HG02870 (cell line): Measurements from ENCODE around the gene PCK1.

Experiments
- ATAC-seq: cut with Tn5 transposase; IDR thresholded peaks from one replicate; pipeline ENCODE4 v1.9.1; 2021; ENCODE audit warnings: mild to moderate bottlenecking, moderate library complexity; ENCODE audit not compliant: unreplicated experiment

The PCK1 gene

DNA sequence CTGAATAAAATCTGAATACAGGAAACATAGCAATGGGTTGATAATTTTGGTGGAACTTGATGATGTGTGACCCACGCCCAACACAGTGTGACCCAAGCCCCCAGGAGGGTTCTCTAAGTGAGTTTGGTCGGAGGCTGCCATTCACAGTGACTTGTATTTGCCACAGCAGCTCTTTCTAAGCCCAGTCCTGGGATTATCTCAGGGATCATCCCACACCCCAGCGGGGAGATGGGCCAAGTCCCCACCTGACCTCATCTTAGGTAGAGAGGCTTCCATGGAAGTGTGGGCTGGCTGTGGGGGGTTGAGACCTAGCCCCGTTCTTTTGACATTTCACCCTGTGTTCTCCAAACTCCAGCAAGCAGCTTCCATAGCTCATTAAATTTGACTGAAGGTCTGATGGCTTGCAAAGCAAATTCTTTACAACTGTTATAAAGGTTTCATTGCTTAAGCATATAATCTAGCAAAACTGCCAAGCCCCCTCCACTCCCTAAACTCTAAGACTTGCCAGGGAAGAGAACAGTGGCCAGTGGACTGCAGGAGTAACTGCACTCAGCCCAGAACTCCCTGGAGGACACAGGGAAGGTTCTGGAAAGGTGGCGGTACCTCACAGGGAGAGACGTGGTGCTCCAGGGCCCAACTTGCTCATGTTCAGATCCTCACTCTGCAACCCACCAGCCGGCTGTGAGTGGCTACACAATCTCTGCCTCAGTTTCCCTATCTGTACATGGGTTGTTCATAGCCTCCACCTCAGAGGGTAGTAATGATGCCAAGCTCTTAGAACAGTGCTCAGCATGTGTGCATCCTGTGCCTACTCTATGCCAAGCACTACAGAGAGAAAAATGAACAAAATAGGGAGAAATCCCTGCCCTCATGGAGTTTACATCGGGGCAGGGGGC is 1.0 kb upstream of the PCK1 start:
- no peak for ATAC-seq

DNA sequence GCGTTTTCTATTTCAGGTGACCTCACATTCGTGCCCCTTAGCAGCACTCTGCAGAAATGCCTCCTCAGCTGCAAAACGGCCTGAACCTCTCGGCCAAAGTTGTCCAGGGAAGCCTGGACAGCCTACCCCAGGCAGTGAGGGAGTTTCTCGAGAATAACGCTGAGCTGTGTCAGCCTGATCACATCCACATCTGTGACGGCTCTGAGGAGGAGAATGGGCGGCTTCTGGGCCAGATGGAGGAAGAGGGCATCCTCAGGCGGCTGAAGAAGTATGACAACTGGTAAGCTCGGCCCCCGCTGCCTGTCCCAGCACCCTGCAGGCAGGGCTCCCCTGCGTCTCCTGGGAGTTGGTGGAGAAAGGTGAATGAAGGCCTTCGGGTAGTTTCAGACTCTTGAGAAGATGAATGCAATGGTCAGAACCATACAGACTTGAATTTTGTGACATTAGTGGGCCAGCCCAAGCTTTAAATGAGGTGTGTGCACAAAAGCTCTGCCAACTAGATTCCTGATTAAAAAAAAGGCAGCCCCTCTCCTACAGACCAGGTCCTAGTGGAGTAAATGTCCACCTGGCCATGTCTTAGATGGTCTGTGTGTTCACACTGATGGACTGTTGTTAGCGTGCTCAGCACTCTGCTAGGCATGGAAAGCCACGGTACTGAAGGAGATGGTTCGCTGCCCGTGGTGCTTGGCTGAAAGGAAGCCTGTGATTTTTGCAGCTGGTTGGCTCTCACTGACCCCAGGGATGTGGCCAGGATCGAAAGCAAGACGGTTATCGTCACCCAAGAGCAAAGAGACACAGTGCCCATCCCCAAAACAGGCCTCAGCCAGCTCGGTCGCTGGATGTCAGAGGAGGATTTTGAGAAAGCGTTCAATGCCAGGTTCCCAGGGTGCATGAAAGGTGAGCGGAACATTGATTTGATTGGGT is 708 bp downstream of the PCK1 start:
- ATAC-seq, result no peak

DNA sequence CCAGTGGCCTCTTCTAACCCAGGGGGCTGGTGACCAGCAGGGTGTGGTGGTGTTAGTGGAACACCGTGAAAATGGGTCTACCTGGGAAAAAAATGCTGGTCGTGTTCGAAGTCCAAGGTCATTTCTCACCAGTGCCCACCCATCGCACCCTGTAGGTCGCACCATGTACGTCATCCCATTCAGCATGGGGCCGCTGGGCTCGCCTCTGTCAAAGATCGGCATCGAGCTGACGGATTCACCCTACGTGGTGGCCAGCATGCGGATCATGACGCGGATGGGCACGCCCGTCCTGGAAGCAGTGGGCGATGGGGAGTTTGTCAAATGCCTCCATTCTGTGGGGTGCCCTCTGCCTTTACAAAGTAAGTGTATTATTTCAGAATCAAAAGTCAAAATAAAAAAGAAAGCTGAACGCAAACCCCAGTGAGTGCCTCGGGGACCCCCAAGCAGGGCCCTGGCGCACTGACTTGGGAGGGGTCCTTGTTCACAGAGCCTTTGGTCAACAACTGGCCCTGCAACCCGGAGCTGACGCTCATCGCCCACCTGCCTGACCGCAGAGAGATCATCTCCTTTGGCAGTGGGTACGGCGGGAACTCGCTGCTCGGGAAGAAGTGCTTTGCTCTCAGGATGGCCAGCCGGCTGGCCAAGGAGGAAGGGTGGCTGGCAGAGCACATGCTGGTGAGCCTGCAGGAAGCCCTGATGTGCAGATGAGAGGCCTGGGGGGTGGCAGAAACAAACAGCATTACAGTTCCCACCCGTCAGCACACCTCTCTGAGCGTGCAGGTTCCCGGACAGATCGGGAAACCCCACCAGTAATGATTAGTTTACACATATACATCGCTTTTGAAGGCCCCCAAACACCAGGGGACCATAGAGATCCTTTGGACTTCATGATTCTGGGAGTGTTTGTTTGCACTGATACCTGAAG is 1.9 kb downstream of the PCK1 start:
- no peak for ATAC-seq

DNA sequence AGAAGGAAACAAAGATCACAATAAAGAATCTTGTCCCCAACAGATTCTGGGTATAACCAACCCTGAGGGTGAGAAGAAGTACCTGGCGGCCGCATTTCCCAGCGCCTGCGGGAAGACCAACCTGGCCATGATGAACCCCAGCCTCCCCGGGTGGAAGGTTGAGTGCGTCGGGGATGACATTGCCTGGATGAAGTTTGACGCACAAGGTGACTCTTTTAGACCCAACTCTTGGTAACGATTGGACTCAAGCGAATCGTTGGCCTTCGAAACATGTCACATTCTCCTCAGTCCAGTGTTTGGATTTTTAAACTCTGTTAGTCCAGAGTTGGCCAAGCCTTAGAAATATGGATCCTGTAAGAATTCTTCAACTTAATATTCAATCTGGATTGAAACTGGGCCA is 2.6 kb downstream of the PCK1 start:
- ATAC-seq, result no peak

DNA sequence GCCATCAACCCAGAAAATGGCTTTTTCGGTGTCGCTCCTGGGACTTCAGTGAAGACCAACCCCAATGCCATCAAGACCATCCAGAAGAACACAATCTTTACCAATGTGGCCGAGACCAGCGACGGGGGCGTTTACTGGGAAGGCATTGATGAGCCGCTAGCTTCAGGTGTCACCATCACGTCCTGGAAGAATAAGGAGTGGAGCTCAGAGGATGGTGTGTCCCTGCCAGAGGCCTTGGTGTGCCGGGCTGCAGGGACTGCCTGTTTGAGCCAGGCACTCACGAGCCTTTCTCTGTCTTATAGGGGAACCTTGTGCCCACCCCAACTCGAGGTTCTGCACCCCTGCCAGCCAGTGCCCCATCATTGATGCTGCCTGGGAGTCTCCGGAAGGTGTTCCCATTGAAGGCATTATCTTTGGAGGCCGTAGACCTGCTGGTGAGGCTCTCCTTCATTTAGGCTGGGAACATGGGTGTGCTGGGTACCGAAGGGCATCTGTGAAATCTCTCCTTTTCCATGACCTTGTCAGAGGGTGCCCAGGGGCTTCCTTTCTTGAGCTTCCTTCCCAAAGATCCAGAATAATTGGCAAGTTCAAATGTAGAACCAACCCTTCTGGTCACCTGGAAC is 3.4 kb downstream of the PCK1 start:
- no peak for ATAC-seq

DNA sequence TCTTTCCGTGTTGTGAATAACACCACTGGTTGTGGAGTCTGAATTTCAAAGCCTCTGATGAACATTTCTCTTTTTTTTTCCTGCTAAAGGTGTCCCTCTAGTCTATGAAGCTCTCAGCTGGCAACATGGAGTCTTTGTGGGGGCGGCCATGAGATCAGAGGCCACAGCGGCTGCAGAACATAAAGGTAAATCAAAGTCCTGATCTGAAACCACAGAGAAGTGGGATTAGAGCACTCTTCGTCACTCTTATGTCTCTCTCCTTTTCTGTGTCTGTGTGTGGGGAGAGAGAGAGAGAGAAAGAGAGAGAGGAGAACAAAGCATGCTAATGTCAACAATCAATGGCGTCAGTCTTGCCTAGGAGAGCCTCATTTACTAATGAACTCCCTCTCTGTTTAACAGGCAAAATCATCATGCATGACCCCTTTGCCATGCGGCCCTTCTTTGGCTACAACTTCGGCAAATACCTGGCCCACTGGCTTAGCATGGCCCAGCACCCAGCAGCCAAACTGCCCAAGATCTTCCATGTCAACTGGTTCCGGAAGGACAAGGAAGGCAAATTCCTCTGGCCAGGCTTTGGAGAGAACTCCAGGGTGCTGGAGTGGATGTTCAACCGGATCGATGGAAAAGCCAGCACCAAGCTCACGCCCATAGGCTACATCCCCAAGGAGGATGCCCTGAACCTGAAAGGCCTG is 4.2 kb downstream of the PCK1 start:
- ATAC-seq, result no peak

DNA sequence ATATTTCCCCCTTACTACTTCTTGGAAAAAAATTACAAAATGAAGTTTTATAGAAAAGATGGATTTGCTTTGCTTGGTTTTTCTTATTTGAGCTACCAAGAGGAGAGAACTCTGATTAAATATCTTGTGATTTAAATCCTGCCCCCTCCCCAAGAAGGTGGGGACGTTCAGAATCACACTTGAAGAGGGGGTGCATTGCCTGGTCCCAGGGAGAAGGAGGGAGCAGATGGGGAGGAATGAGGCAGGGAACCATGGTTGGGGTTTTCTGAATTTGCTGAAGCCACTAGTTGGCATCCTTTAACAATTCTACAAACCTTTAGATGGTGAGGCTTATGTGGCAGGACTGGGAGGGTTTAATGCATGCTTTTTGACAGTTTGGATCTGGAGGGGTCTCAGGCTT is 5.5 kb downstream of the PCK1 start:
- ATAC-seq, result no peak

DNA sequence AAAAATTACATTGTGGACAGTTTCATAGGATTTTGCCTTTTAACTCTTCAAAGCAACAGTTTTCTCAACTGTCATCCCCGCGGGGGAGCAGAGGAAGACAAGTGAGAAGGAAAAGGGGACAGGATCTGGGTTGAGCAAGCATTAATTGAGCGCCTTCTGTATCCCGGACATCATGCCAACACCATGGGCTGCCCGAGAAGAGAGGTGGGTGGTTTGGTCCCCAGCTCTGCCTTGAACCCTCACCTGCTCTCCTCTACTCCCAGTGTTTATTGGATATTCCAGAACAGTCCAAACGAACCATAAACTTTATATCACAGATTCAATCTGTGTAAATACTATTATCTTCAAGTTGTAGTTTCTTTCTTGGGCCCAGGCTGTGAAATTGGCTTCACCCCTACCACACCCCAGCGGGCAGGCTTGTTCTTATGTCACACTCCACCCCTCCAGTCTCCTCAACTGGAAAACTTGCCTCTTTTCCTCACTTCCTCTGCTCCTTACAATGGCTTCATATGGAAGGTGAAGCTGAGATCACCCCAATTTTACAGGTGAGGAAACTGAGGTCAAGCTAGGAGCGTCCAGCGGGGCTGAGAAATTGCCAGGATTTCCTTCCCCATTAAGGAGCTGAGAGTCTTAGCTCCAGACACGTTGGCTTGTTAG is 6.0 kb downstream of the PCK1 start:
- ATAC-seq, result no peak

DNA sequence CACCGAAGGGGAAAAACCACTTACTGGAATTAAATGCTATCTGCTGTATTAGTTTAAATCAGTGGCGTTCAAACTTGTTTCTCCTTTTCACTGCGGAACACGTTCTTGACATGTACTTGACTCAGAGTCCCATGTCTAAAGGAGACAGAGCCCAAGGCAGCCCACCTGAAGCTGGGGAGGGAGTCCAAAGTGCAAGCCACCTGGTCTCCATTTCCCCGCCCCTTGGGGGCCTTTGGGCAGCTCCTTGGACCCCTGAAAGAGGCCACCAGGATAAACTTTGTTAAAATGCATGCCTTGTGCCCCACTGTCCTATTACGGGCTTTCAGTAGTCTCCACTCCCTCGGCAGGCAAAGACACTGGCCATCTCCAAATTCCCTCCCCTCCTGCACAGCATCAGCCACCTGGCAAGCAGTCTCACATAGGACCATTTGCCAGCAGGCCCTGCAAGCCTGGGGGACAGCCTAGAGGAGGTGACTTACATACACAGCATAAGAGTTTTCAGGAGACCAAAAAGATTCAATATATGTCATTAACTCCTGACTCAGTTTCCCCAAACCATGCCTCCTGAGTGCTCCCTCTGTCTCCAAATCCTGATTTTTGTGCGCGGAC is 6.7 kb downstream of the PCK1 start:
- no peak for ATAC-seq

DNA sequence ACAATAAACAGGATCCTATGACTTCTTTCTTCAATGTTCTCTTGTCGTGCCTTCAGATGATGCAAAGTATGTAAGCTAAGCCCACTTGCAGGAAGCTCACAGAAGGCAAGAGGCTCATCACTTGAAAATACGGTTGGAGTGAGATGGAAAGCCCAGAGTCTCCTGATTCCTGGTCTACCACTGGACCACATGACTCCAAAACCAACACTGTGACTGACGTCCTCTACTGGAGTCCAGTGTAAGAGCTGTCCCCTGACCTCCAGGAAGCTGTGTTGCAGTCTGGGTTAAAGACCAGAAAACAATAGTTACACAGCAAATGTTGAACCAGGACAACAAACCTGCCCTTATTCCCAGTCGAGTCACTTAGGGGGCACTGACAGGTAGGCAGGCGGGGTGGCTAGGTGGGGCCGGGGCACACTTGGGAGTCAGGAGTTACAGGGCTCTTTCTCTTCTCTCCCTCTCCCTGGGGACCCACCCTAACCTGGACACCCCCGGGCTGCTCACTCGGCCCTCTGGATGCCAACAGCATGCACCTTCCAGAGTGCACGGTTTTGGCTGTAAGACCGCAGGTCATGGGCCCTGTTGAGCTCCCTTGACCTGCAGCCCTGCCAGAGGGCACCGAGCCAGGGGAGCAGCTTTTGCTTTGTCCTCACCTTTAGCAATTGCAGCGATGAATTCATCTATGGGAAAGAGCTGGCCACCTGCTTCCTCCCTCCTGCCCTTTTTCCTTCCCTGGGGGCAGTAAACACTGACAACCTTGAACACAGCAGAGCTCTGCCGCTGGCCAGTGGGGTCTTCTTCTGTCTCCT is 7.4 kb downstream of the PCK1 start:
- ATAC-seq, result no peak

DNA sequence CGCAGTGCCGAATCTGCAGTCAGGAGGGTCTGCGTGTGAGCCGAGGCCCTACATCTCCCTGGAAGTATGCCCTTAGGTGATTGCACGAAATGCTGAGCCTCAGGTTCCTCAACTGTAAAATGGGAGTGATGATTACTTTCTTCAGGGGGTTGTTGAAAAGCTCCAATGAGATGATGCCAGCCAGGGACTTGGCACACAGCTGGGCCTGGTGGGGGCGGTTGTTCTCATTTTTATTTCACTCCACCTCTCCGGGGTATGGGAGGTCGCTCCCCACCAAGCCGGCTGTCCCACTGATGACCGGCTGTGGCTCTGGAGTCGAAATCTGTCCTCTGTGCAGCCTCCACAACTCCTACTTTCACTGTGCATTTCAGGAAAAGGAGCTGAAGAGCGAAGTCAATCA is 8.1 kb downstream of the PCK1 start:
- ATAC-seq, result no peak

DNA sequence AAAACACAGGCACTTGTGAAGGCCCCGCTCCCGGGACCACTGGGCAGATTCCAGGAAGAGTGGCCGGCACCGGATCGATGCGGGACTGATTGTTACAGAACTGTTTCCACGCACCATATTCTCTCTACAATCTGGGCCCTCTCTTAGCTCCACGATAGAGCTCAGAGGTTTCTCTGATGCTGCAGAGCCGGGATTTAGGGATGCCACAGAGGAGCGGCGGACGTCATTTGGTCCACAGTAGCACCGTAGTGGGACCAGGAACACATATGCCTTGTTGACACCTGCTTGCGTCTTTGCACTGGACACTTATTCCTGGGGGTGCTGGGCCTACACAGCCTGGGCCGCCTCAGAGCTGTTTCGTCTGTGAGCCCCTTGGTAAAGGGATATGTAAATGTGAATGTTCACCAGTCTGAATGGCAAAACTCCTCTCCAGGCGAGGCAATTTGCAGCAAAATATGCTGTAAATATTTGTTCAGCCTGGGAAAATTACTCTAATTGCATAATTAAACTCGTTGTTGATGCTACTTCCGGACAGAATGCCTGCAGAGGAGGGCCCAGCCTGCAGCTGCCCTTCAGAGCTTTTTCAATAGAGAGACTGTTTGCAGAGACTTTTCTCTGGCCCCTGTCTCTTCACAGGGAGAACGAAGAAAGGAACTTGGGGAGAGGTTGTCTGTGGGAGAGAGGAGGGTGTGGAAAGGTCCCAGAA is 9.4 kb downstream of the PCK1 start:
- no peak for ATAC-seq

DNA sequence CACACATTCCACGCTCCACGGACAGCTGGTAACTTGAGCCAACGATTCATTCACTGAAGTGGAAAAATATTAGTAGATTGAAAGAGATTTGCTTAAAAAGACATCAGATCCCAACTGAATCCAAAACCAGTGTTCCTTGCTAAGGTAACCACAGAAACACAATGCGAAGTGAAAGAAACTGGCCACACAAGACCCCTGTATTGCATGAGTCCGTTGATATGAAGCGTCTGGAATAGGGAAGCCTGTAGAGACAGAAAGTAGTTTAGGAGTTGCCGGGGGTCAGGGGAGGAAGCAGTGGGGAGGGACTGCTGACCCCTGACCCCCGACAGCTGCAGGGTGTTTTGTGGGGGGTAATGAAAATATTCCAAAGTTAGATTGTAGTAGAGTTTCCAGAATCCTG is 10.0 kb downstream of the PCK1 start:
- ATAC-seq, result no peak

DNA sequence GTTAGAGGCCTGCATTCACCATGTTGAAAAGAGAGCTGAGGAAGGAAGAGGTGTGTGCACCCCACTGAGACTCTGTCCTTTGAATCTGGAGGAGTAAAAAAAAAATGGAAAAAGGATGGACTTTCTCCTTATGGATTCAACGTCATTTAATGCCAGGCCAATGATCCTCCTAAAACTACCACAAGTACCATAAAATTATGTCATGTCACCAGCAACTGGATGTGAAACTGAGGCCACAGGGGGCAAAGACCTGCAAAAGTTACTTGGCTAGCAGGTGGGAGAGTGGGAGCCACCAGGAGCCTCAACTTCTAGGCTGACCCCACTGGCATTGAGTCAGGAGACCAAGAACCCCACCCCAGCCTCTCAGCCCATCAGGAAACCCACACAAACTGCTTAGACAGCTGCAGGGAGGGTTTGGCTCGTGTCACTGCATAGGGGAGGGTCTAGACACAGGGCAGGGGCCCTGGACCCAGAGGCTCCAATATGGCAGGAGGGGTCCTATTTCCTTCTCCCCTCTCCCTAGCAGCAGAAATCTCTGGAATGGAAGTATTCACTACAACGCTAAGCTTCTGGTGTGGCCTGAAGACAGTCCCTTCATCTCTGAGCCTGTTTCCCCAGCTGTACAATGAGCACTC is 11.0 kb downstream of the PCK1 start:
- ATAC-seq, result no peak

DNA sequence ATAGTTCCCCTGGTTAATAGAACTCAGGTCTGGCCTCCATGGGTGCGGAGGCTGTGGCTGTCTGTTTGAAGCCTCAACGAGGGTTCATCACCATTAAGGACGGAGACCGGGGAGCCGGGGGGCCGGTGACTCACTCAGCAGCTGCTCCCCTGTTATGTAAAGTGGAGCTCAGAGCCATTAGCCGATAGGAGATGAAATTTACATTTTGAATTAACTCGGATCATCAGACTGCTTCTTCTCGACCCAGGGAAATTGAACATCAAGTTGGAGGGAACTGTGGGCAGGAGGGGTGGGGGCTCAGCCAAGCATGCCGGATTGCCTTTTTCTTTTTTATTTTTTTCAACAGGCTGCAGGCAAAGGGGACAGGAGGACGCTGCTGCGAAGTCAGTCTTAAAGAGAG is 12.3 kb downstream of the PCK1 start:
- ATAC-seq, result no peak

DNA sequence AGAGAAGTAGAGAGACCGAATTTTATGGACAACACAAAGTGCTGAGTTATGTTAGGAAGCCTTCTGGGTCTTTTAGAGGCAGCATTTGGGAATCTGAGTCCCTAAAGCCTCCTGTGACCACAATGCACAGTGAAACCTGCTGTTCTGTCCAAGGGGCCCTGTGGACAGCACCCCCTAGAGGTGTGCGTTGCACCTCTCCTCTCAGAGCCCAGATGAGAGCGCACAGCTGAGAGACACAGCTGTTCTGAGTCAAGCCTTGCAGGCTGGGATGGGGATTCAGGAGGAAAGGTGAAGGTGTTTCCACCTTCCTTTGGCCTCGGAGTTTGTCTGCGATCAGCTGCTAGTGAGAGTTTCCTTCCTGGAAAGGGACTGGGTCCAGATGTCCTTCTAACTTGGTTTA is 13.0 kb downstream of the PCK1 start:
- ATAC-seq, result no peak

DNA sequence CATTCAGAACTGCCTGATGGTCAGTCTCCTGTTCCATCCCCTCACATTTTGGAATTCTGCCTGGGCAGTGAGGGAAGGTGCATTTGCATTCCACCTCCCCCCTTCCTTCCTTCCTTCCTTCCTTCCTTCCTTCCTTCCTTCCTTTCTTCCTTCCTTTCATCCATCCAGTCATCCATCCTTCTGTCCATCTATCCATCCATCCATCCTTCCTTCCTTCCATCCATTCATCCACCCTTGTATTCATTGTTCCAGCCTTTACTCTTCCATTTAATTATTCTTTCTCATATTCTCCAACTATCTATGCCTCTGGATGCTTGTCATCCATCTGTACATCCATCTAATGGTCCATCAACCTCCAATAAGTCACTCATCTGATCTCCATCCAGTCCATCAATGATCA is 14.0 kb downstream of the PCK1 start:
- no peak for ATAC-seq
